ENCODE measurements around the gene GUCY2C.
"Not testable (repeated sequence)": the region's sequence is repeated elsewhere in the genome, so short reads cannot be mapped to it uniquely, and the experiment has no call there.

The GUCY2C gene

GRCh38 chr12:14689144-14689543 is 7.3 kb downstream of the GUCY2C start:
- Histone ChIP-seq H4K20me1 (ENCODE audit: insufficient read depth) (no peaks in the 10 kb centered on the region), H3K79me2 (ENCODE audit: insufficient read depth, low read depth) (no peaks in the 10 kb centered on the region), H3K27me3 (ENCODE audit: insufficient read depth, low read depth) (no peaks in the 10 kb centered on the region), H3K36me3 (ENCODE audit: insufficient read depth) (no peaks in the 10 kb centered on the region), H3K9ac (no peak overlapping the region), H3K27ac (no peak overlapping the region), H3K4me1 (ENCODE audit: low read depth, poor library complexity, severe bottlenecking) (no peaks in the 10 kb centered on the region), H3K4me2 (no peak overlapping the region), H3K4me3 (IDR thresholded peaks at IDR 0.05; ENCODE audit: insufficient read depth, low read depth, low read length) (no peak overlapping the region), H2AFZ (ENCODE audit: low read depth) (no peak overlapping the region)
- TF ChIP-seq CTCF (conservative IDR thresholded peaks at IDR 0.05; ENCODE audit: low read depth, low read length) = no peak

DNA sequence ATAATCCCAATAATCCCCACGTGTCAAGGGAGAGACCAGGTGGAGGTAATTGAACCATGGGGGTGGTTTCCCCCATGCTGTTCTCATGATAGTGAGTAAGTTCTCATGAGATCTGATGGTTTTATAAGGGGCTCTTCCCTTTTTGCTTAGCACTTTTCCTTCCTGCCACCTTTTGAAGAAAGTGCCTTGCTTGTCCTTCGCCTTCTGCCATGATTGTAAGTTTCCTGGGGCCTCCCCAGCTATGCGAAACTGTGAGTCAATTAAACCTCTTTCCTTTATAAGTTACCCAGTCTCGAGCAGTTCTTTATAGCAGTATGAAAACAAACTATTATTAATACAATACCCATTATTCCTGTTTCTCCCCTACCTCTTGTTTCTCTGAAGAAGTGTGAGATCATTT is 14.2 kb downstream of the GUCY2C start:
- H4K20me1 ChIP-seq (ENCODE audit: insufficient read depth); H3K36me3 ChIP-seq (ENCODE audit: insufficient read depth); H3K4me3 ChIP-seq (IDR thresholded peaks at IDR 0.05; ENCODE audit: insufficient read depth, low read depth, low read length); H3K27me3 ChIP-seq (ENCODE audit: insufficient read depth, low read depth); H3K27ac ChIP-seq; H3K4me1 ChIP-seq (ENCODE audit: low read depth, poor library complexity, severe bottlenecking); H3K9ac ChIP-seq; H3K4me2 ChIP-seq; H2AFZ ChIP-seq (ENCODE audit: low read depth); H3K79me2 ChIP-seq (ENCODE audit: insufficient read depth, low read depth): not testable (repeated sequence)

DNA sequence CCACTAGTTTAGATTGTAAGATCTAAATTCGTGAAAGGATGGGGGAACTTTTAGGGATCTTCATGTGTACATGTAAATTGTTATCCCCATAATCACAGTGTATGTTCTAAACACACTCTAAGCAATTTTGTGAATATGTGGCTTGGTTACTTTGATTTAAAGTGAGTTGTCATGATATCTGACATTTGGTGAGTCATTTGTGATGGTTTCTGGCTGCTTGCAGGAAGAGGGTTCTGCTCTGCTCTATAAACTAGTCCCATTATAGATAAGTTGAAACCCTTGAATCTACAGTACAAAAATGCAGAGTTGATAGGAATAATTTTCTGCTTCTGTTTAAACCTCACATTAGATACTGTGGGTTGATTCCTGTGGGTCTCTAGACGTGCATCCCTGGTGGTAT is 14.8 kb downstream of the GUCY2C start:
- Histone ChIP-seq H3K27me3 (ENCODE audit: insufficient read depth, low read depth) (no peaks in the 10 kb centered on the region), H3K4me1 (ENCODE audit: low read depth, poor library complexity, severe bottlenecking) (no peaks in the 10 kb centered on the region), H3K79me2 (ENCODE audit: insufficient read depth, low read depth) (no peaks in the 10 kb centered on the region), H3K4me2 (no peak overlapping the region), H3K4me3 (IDR thresholded peaks at IDR 0.05; ENCODE audit: insufficient read depth, low read depth, low read length) (no peak overlapping the region), H2AFZ (ENCODE audit: low read depth) (no peak overlapping the region), H3K9ac (no peak overlapping the region), H4K20me1 (ENCODE audit: insufficient read depth) (no peaks in the 10 kb centered on the region), H3K27ac (no peak overlapping the region), H3K36me3 (ENCODE audit: insufficient read depth) (no peaks in the 10 kb centered on the region)
- no peak for TF ChIP-seq CTCF (conservative IDR thresholded peaks at IDR 0.05; ENCODE audit: low read depth, low read length)

DNA sequence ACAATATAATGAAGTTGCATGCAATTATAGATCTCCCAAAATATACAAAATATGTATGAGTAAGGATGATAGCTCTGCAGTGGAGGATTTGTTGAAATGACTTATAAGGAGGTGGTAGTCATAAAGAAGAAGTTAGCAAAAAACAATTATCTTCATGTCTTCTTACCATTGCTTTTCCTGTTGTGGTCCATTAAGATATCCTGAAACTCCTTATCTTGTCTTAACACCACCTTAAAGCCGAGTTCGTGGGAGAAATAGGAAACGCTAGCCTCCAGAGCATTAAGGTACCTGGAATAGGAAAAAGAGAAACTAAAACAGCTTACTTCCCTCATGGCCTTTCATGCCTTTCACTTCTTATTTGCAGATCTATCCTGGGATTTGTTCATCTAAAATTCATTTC is 15.2 kb downstream of the GUCY2C start:
- Histone ChIP-seq H3K4me1 (ENCODE audit: low read depth, poor library complexity, severe bottlenecking) (no peaks in the 10 kb centered on the region), H3K4me3 (IDR thresholded peaks at IDR 0.05; ENCODE audit: insufficient read depth, low read depth, low read length) (no peak overlapping the region), H3K27ac (no peak overlapping the region), H3K4me2 (no peak overlapping the region), H3K36me3 (ENCODE audit: insufficient read depth) (no peaks in the 10 kb centered on the region), H3K79me2 (ENCODE audit: insufficient read depth, low read depth) (no peaks in the 10 kb centered on the region), H3K9ac (no peak overlapping the region), H3K27me3 (ENCODE audit: insufficient read depth, low read depth) (no peaks in the 10 kb centered on the region), H2AFZ (ENCODE audit: low read depth) (no peak overlapping the region), H4K20me1 (ENCODE audit: insufficient read depth) (no peaks in the 10 kb centered on the region)
- no peak for TF ChIP-seq CTCF (conservative IDR thresholded peaks at IDR 0.05; ENCODE audit: low read depth, low read length)

DNA sequence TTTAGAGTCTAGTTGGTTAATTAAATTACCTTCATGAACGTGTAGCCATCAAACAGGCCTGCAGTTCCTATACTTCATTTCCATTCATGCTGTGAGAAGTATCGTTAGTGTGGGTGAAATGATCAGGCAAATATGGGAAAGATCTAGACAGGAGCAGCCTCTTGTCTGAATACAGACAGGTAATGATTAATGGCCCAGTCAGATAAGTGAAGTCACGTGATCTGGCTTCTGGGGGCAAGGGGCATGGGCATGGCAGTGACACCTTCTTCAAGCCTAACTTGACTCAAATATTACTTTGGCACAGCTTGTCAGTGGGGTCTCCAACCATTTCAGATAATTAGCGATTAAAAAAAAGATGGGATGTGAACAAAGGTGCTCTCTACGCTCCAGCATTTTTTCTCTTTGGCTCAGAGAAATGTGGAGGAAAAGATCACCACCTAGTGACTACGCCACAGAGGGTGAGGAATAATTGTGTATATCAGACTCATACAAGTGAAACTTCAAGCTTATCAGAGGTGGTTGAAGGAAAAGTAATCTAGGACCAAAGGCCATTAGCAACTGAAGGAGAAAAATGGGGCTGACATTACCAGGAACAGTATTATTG is 17.8 kb downstream of the GUCY2C start:
- Histone ChIP-seq H3K9ac (no peak overlapping the region), H2AFZ (ENCODE audit: low read depth) (no peak overlapping the region), H3K36me3 (ENCODE audit: insufficient read depth) (no peaks in the 10 kb centered on the region), H4K20me1 (ENCODE audit: insufficient read depth) (no peaks in the 10 kb centered on the region), H3K27ac (no peak overlapping the region), H3K79me2 (ENCODE audit: insufficient read depth, low read depth) (no peaks in the 10 kb centered on the region), H3K4me3 (IDR thresholded peaks at IDR 0.05; ENCODE audit: insufficient read depth, low read depth, low read length) (no peak overlapping the region), H3K27me3 (ENCODE audit: insufficient read depth, low read depth) (no peaks in the 10 kb centered on the region), H3K4me1 (ENCODE audit: low read depth, poor library complexity, severe bottlenecking) (no peaks in the 10 kb centered on the region), H3K4me2 (no peak overlapping the region)
- no peak for TF ChIP-seq CTCF (conservative IDR thresholded peaks at IDR 0.05; ENCODE audit: low read depth, low read length)

Measured in KMS-11 (cell line).